HG03378 (cell line): ENCODE results near the gene TMOD1.

ENCODE experiments used
- ATAC-seq: cut with Tn5 transposase; IDR thresholded peaks from one replicate; pipeline ENCODE4 v1.9.1; 2021; ENCODE audit warnings: mild to moderate bottlenecking, moderate library complexity; ENCODE audit not compliant: unreplicated experiment

Gene TMOD1

DNA sequence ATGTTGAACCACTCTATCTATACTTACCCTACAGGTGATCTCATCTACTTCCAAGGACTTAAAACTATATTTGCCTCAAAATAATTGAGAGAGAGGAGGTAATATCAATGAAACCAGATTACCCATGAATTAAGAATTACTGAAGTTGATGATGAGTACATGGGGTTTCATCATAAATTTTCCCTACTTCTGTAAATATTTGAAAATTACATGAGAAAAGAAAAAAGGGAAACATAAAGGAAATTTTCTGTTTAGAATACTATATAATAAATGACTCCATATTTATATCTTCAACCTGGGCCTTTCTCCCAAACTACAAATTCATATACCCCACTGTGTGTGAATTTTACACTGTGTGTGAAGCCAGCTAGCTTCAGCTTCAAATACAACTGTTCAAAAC lies 129.1 kb downstream of the TMOD1 start:
- no peak for ATAC-seq

DNA sequence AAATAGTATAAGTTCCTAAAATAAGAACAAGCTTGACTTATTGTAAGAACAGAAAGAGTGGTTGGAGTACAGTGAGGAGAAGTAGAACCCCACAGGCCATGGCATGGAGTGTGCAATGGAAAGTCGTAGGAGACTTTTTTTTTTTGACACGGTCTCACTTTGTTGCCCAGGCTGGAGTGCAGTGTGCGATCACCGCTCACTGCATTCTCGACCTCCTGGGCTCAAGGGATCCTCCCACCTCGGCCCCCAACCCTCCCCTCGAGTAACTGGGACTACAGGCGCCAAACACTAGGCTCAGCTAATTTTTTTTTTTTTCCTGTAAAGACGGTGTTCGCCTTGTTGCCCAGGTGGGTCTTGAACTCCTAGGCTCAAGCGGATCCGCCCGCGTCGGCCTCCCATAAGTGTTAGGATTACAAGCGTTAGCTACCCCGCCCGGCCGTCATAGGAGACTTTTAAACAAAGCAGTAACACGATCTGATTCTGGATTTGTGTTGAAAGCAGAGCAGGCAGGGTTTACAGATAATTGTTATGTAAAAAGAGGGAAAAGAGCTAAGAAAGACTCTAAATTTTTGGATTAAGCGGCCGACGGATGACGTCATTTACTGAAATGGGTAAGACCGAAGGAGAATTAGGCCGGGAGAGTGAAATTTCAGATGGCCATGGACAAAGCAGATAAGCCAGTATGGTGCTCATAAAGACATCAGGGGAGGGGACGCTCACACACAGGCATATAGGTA lies 130.9 kb downstream of the TMOD1 start:
- peak; percentile 18 for ATAC-seq

DNA sequence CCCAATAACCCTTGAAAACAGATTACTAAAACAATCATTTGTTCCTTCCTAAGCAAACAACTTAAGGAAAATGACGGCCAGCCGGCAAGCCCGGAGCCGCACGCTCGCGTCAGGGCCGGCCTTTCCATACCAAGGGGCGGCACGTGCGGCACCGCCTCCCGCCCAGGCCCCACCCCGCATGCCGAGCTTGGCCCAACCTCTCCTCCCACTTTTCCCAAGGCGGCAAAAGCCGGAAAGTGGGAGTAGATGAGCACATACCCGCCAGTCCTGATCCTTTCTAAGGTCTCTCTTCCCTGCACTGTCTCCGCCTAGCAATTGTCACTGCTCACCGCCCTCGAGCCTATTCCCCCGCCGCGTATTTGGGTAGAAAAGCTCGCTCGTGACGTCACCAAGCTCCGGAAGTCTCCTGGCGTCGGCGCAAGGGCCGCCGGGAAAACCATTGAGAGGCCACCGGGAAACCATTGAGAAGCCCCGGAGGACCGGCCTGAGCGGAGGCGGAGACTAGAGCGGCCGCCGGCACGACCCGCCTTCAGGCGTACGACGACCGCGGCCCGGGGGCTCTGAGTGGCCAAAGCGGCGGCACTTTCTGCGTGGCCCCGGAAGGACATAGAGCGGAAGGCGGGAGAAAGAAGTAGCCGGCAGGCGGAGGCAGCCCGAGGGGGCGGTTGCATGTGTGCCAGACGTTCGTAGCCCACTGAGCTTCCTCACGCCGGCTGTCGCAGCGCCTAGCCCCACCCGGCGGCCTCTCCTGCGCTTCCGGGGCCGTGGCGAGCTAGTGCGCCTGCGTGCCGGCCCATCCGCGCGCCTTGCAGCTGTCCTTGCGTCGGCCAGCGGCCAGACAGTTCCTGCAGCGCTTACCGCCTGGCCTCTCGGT lies 131.8 kb downstream of the TMOD1 start, which contains the start of the genes NCBP1 and TSTD2:
Gene NCBP1, plus strand, starts transcription at position 837 of the 874 bp plus-strand sequence. CDS start 61 bp downstream, outside the sequence.
Gene TSTD2, minus strand, starts transcription at position 384 of the 874 bp plus-strand sequence. CDS start 5,806 bp downstream, outside the sequence.
- peak; percentile 75 for ATAC-seq

GRCh38 chr9:97633859-97634490 lies 132.5 kb downstream of the TMOD1 start:
- peak; percentile 0 for ATAC-seq

DNA sequence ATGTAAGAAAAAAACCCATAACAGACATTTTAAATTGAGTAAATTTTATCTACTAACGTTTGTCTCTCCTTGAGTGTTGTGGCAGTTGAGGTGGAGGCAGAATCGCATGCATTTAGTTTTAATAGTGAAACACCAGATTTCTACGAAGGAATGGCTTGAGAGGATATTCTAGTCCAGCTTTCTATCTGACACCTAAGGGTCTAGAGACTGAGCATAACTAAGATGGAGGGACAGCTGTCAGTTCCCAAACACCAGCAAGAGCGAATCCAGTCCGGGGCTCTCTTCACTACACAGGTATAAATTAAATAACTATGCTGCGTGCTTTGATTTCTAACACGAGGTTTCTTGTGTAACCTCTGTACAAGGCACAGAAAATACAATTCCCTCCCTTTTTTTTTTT lies 133.6 kb downstream of the TMOD1 start:
- no peak for ATAC-seq

DNA sequence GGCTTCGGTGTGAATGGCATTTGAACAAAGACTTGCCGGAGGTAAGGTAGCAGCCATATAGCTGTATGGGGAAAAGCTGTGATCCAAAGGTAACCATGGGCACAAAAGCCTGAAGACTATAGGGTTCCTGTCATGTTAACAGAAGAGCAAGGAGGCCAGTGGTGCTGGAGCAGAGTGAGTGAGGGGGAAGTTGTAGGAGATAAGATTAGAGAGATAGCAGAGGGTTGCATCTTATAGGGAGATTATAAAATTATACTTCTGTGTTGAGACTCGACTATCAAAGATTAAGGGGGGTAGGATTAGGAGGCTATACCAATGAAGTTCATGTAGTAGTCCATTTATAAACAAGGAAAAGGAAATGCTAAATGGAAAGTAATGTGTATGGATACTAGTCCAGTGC lies 135.4 kb downstream of the TMOD1 start:
- ATAC-seq: no peak

GRCh38 chr9:97638666-97639065 lies 137.2 kb downstream of the TMOD1 start:
- ATAC-seq: no peak

DNA sequence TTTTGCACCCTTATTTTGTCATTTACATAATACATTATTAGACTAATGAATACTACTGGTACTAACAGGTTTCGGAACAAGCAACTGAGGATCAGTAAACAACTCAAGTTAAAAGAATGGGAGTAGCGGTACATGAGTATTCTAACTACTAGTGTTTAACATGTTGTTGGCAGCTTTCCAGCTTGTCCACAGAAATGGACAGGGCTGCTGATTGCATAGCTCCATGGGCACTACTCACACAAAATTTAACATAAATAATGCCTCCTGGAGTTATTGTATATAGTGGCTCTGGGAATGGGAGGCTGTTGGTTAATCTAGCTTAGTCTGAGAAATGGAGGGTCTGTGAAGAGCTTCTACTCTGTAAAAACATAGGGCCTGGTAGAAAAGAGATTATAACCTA lies 138.9 kb downstream of the TMOD1 start:
- ATAC-seq: no peak

- no peak for ATAC-seq
Measured at GRCh38 chr9:97645720-97646119, 144.3 kb downstream of the TMOD1 start.

GRCh38 chr9:97647996-97648395 lies 146.5 kb downstream of the TMOD1 start:
- no peak for ATAC-seq
